Hematopoietic multipotent progenitor cell treated with erythropoietin and hydrocortisone succinate and interleukin-3 and kit ligand, for 17 days (in vitro differentiated cells): ENCODE data around the gene HBQ1.
"Not testable (repeated sequence)": the region's sequence is repeated elsewhere in the genome, so short reads cannot be mapped to it uniquely, and the experiment has no call there.

Experiments
- DNase-seq: peaks from one replicate; pipeline ENCODE4 v3.0.0-alpha.2; 2015; ENCODE audit warnings: low spot score

HBQ1 gene

GRCh38 chr16:176006-176405 is 4.3 kb upstream of the HBQ1 start:
- DNase-seq, result not testable (repeated sequence)

DNA sequence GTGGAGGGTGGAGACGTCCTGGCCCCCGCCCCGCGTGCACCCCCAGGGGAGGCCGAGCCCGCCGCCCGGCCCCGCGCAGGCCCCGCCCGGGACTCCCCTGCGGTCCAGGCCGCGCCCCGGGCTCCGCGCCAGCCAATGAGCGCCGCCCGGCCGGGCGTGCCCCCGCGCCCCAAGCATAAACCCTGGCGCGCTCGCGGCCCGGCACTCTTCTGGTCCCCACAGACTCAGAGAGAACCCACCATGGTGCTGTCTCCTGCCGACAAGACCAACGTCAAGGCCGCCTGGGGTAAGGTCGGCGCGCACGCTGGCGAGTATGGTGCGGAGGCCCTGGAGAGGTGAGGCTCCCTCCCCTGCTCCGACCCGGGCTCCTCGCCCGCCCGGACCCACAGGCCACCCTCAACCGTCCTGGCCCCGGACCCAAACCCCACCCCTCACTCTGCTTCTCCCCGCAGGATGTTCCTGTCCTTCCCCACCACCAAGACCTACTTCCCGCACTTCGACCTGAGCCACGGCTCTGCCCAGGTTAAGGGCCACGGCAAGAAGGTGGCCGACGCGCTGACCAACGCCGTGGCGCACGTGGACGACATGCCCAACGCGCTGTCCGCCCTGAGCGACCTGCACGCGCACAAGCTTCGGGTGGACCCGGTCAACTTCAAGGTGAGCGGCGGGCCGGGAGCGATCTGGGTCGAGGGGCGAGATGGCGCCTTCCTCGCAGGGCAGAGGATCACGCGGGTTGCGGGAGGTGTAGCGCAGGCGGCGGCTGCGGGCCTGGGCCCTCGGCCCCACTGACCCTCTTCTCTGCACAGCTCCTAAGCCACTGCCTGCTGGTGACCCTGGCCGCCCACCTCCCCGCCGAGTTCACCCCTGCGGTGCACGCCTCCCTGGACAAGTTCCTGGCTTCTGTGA is 3.5 kb upstream of the HBQ1 start, which contains the start of gene HBA1:
Gene HBA1, plus strand, starts transcription at position 204 of the 906 bp plus-strand sequence. Its CDS starts 37 bp downstream, at position 241.
- peak; percentile 66 for DNase-seq

DNA sequence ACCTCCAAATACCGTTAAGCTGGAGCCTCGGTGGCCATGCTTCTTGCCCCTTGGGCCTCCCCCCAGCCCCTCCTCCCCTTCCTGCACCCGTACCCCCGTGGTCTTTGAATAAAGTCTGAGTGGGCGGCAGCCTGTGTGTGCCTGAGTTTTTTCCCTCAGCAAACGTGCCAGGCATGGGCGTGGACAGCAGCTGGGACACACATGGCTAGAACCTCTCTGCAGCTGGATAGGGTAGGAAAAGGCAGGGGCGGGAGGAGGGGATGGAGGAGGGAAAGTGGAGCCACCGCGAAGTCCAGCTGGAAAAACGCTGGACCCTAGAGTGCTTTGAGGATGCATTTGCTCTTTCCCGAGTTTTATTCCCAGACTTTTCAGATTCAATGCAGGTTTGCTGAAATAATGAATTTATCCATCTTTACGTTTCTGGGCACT is 2.9 kb upstream of the HBQ1 start:
- peak; percentile 82 for DNase-seq

DNA sequence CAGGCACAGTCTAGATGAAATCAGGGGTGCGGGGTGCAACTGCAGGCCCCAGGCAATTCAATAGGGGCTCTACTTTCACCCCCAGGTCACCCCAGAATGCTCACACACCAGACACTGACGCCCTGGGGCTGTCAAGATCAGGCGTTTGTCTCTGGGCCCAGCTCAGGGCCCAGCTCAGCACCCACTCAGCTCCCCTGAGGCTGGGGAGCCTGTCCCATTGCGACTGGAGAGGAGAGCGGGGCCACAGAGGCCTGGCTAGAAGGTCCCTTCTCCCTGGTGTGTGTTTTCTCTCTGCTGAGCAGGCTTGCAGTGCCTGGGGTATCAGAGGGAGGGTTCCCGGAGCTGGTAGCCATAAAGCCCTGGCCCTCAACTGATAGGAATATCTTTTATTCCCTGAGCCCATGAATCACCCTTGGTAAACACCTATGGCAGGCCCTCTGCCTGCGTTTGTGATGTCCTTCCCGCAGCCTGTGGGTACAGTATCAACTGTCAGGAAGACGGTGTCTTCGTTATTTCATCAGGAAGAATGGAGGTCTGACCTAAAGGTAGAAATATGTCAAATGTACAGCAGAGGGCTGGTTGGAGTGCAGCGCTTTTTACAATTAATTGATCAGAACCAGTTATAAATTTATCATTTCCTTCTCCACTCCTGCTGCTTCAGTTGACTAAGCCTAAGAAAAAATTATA is 2.1 kb upstream of the HBQ1 start:
- DNase-seq, result peak; percentile 90

- DNase-seq, result peak; percentile 90
Measured at GRCh38 chr16:178668-179015, 1.6 kb upstream of the HBQ1 start.

- peak; percentile 90 for DNase-seq
Measured at GRCh38 chr16:179211-180092, 807 bp upstream of the HBQ1 start.

GRCh38 chr16:180681-181564 is 664 bp downstream of the HBQ1 start:
- peak; percentile 92 for DNase-seq

DNA sequence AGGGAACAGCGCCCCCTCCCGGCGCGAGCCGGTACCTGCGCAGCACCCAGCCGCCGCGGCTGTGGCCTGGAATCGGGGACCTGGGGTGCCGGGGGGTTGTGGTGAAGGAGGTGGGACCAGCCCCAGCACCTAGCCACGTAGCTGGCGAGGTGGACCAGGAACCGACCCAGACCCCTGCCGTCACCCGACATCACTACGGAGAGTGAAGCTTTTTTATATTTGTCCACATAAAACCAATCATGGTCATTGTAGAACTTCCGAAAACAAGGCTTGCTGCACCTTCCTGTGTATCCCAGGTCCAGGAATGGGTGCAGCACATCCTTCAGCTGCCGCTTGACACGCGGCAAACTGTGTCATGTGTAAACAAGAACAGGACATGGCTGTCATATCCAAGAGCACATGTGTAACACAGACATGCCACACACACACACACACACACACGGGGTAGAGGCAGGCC is 1.3 kb downstream of the HBQ1 start:
- DNase-seq, result no peak

DNA sequence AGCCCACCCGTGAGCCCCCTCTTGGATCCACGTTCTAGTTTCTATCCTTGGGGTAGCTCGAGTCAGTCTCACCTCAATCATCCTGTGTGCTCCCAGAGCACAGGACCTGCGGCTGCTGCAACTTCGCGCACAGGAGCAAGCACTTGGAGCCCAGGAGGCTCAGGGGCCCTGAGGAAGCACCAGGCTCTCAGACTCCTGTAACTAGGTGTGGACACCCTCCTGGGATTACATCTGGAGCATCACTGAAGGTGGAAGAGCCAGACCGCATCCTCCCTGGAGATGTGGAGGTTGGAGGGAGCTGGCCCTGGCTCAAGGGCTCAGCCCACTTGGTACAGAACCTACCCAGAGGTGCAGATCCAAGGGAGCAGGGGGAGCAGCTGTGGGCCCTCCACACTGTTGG is 2.7 kb downstream of the HBQ1 start:
- peak; percentile 34 for DNase-seq

DNA sequence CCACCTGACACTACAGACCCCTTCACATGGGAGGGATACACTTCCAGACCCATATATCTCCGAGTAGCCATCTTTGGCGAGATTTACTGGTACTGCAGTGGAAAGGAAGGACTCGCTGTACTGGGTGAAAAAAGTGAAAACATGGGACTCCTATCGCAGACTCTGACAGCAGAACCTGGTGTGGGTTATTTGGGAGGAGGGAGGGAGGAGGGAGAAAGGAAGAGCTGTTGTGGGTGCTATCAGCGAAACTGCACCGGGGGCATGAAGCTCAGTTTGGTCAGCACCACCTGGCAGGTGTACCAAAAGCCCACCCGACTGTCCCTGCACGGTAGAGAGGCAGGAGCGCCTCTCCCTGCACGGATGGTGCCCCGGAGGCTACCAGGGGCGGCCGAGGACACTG is 5.0 kb downstream of the HBQ1 start:
- DNase-seq, result no peak

GRCh38 chr16:185691-186090 is 5.4 kb downstream of the HBQ1 start:
- DNase-seq, result no peak

- DNase-seq, result peak; percentile 7
Measured at GRCh38 chr16:187330-187729, 7.1 kb downstream of the HBQ1 start.

- peak; percentile 51 for DNase-seq
Measured at GRCh38 chr16:188674-189073, 8.4 kb downstream of the HBQ1 start.

- no peak for DNase-seq
Measured at GRCh38 chr16:189604-190186, 9.4 kb downstream of the HBQ1 start.

GRCh38 chr16:191831-192230 is 11.6 kb downstream of the HBQ1 start:
- DNase-seq, result peak; percentile 5

- DNase-seq, result no peak
Measured at GRCh38 chr16:192686-193085, 12.4 kb downstream of the HBQ1 start.

DNA sequence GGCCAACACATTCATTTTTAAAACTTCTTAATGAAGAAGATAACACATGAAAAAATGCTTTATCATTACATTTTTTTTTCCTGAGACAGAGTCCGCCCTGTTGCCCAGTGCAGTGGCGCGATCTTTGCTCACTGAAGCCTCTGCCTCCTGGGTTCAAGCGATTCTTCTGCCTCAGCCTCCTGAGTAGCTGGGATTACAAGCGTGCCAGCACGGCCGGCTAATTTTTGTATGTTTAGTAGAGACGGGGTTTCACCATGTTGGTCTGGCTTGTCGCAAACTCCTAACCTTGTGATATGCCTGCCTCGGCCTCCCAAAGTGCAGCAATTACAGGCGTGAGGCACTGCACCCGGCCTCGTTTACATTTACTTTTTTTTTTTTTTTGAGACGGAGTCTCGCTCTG is 13.2 kb downstream of the HBQ1 start:
- DNase-seq, result no peak

DNA sequence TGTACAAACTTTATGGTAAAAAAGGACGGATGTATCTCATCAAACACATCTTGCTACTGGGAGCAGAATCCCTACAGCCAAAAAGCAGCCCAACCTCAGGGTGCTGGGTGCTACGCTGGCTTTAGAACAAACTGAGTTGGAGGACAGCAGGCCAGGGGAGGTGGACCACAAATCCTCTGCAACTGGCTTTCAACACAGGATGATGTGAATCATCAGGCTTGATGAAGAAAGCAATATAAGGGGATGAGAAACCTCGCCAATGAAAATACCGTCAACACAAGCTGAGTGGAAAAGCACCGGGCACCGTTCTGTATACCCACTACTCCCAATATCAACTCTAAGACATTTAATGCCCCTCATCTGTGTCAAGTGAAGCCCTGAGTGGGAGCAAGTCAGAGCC is 14.3 kb downstream of the HBQ1 start:
- no peak for DNase-seq

DNA sequence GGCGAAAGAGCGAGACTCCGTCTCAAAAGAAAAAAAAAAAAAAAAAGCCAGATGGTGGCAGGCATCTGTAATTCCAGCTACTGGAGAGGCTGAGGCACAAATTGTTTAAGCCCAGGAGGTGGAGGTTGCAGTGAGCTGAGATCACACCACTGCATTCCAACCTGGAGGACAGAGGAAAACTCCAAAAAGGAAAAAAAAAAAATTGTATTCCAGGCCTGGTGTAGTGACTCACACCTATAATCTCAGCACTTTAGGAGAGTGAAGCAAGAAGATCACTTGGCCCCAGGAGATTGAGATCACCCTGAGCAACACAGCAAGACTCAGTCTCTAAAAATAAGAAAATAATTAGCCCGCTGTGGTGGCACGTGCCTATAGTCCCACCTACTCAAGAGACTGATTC is 20.1 kb downstream of the HBQ1 start:
- DNase-seq, result no peak

- DNase-seq, result no peak
Measured at GRCh38 chr16:203246-203645, 23.0 kb downstream of the HBQ1 start.

DNA sequence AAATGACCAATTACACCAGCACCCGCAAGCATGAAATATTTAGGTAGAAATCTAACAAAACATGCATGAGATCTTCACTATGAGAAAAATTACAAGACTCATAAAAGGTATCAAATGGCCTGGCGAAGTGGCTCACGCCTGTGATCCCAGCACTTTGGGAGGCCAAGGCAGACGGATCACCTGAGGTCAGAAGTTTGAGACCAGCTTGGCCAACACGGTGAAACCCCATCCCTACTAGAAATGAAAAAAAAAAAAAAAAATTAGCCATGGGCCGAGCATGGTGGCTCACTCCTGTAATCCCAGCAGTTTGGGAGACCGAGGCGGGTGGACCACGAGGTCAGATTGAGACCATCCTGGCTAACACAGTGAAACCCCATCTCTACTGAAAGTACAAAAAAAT is 23.8 kb downstream of the HBQ1 start:
- DNase-seq, result not testable (repeated sequence)
